ENCODE data around the gene OPRM1. TPM values are rescaled to one million over a fixed set of nuclear protein-coding genes. Genes with fewer than 3 reads are reported as not detected.
A peak's percentile ranks its signal among the peaks of the same experiment; 100 is the strongest.

Gene OPRM1
- total RNA-seq, 4 donors from 2014 or later = not detected

DNA sequence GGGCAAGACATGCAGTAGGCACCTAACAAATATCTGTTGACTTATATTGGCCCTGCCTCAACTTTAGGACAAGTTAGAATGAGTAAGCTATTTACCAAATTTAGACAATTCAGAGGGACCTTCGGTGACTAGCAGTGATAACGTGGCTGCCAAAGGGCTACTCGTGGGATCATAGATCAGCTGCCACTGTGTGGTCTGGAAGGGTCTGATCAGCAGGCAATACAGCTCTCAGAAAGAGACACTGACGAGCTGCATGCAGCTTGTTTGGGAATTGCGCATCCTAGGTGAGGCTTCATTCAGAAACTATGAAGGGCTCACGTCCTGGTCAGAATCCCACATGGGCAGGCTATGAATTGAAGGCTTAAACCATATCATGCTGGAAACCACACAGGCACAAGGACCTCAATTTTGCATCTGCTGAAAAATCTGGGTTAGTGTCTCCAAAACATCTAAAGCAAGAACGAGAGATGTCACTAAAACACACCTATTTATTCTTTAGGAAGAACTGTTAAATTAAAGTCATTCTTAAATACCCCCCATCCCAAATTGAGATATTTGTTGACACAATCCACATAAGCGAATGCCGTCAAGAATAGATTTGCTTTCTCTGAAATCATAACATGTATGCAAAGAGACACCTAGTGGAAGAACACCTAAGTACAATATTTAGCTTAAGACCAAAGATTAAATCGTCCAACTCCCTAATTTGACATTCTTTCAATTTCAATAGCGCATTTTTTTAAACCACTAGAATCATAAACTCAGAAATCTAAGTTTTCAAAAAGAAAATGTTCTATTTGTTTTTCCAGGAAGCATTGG, 238.0 kb downstream of the OPRM1 start:
- H3K9me3 ChIP-seq = no peaks in the 10 kb centered on the region
- H3K4me1 ChIP-seq = no peaks in the 10 kb centered on the region
- H3K36me3 ChIP-seq = no peaks in the 10 kb centered on the region
- no peaks in the 10 kb centered on the region for H3K27me3 ChIP-seq
- peak overlapping the region in 2 of 4 donors; percentile 3 to 24 for H3K4me3 ChIP-seq
- TF ChIP-seq, protein P1, sequence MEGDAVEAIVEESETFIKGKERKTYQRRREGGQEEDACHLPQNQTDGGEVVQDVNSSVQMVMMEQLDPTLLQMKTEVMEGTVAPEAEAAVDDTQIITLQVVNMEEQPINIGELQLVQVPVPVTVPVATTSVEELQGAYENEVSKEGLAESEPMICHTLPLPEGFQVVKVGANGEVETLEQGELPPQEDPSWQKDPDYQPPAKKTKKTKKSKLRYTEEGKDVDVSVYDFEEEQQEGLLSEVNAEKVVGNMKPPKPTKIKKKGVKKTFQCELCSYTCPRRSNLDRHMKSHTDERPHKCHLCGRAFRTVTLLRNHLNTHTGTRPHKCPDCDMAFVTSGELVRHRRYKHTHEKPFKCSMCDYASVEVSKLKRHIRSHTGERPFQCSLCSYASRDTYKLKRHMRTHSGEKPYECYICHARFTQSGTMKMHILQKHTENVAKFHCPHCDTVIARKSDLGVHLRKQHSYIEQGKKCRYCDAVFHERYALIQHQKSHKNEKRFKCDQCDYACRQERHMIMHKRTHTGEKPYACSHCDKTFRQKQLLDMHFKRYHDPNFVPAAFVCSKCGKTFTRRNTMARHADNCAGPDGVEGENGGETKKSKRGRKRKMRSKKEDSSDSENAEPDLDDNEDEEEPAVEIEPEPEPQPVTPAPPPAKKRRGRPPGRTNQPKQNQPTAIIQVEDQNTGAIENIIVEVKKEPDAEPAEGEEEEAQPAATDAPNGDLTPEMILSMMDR (IDR thresholded peaks at IDR 0.05) = peak; percentile 21 to 75 (median 64)
- TF ChIP-seq POLR2A (IDR thresholded peaks at IDR 0.05) = no peak
- DNase-seq = no peak
- no peak overlapping the region for H3K27ac ChIP-seq

DNA sequence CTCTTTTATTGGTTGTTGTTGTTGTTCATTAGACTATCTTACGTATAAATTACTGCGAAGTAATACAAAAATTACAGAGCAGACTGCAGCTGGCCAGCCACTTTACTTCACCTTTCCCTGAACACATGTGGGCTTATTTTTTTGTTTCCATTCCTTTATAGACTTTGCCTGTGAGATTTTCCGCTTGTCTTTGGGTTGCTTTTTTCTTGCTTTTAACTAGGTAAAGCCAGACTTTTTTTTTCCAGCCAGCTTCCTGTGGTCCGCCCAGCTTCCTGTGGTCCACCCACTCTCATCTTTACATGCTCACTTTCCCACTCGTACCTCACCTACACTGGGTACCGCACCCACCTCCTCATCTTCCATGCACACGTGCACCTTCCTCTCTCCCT, 238.6 kb downstream of the OPRM1 start:
- TF ChIP-seq POLR2A (IDR thresholded peaks at IDR 0.05) = no peak
- TF ChIP-seq, protein P1 (IDR thresholded peaks at IDR 0.05) = no peak
- no peak overlapping the region for H3K27ac ChIP-seq
- H3K9me3 ChIP-seq = no peaks in the 10 kb centered on the region
- no peaks in the 10 kb centered on the region for H3K36me3 ChIP-seq
- DNase-seq = no peak
- no peaks in the 10 kb centered on the region for H3K27me3 ChIP-seq
- H3K4me1 ChIP-seq = no peaks in the 10 kb centered on the region
- peak overlapping the region in 2 of 4 donors; percentile 3 to 24 for H3K4me3 ChIP-seq

DNA sequence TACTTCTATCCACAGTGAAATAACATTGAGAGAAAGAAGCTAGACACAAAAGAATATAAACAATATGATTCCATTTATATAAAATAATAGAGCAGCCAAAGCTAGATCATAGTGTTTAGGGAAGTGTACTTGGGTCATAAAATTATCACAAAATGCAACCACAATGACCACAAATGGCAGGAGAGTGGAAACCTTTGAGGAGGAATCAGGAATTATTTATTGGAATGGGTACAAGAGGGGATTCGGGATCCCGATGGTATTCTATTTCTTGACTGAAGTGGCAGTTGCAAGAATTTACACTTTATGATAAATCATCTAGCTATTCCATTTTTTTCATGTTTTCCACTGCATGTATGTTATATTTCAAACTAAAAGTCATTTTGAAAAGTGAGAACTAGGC, 241.5 kb downstream of the OPRM1 start:
- no peak overlapping the region for H3K4me3 ChIP-seq
- no peaks in the 10 kb centered on the region for H3K36me3 ChIP-seq
- H3K4me1 ChIP-seq = no peaks in the 10 kb centered on the region
- no peaks in the 10 kb centered on the region for H3K27me3 ChIP-seq
- TF ChIP-seq, protein P1 (IDR thresholded peaks at IDR 0.05) = no peak
- no peak for TF ChIP-seq POLR2A (IDR thresholded peaks at IDR 0.05)
- H3K9me3 ChIP-seq = no peaks in the 10 kb centered on the region
- DNase-seq = no peak
- H3K27ac ChIP-seq = no peak overlapping the region

DNA sequence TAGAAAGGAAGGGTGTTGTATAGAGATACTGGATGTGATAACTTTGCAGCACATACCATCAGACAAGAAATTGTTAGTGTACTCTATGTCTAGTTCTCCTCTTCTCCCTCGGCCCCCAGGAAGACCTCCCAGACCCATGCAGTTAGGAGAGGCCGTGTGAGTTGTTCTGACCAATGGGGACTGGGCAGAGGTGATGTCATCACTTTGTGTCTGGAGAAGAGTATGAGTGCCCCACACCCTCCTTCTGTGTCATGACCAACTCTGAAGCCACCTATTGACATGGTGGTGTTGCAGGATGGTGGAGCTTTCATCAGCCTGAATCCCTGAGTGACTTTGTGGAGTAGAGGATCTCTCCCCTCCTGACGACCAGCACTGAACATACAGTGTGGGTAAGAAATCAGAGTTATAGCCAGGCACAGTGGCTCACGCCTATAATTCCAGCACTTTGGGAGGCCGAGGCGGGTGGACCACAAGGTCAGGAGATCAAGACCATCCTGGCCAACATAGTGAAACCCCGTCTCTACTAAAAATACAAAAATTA, 245.3 kb downstream of the OPRM1 start:
- H3K27me3 ChIP-seq = no peaks in the 10 kb centered on the region
- no peak for DNase-seq
- TF ChIP-seq, protein P1 (IDR thresholded peaks at IDR 0.05) = no peak
- TF ChIP-seq POLR2A (IDR thresholded peaks at IDR 0.05) = no peak

DNA sequence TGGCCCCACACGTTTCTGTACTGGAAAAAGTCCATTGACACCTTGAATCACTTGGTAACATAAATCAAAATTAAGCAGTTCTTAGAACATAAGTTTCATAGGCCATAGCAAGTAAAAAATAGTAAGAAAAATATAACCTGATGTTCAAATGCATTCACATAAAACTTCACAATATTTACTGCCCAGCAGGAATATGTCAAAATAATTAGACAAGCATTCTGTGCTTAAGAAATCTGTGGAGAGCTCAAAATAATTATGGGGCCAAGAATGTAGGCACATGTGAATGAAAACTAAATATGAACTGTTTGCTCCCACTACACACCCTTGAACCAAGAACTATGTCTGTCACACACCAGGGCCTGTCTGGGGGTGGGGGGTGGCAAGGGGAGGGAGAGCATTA, 246.8 kb downstream of the OPRM1 start:
- no peak for TF ChIP-seq POLR2A (IDR thresholded peaks at IDR 0.05)
- TF ChIP-seq, protein P1 (IDR thresholded peaks at IDR 0.05) = no peak
- no peak overlapping the region for H3K4me3 ChIP-seq
- no peak for DNase-seq
- H3K27me3 ChIP-seq = no peaks in the 10 kb centered on the region
- no peak overlapping the region for H3K27ac ChIP-seq
- no peaks in the 10 kb centered on the region for H3K36me3 ChIP-seq
- no peaks in the 10 kb centered on the region for H3K9me3 ChIP-seq
- no peaks in the 10 kb centered on the region for H3K4me1 ChIP-seq

More for the DNA sequence above, 245.3 kb downstream of the OPRM1 start:
- Histone ChIP-seq H3K27ac (no peak overlapping the region), H3K9me3 (no peaks in the 10 kb centered on the region), H3K4me3 (no peak overlapping the region), H3K36me3 (no peaks in the 10 kb centered on the region), H3K4me1 (no peaks in the 10 kb centered on the region)

Data from Peyer's patch (tissue), 4 donors.